Lung (tissue), 16 donors: ENCODE data around the gene PDIA4. TPM values are rescaled to one million over a fixed set of nuclear protein-coding genes. Genes with fewer than 3 reads are reported as not detected.

Source experiments
- ATAC-seq: fragments of 200-7000 bp; cut with Tn5 transposase; one replicate; pipeline ENCODE4 v1.9.1; 2020; ENCODE audit warnings: moderate number of reproducible peaks; ENCODE audit not compliant: insufficient read depth, low FRiP score
- DNase-seq, 3 donors: peaks; one replicate each; pipeline ENCODE4 v3.0.0-alpha.2; 2013 to 2017
- H3K27ac ChIP-seq, 2 donors: one replicate each; pipeline ENCODE4 v1.5.1; 2013; ENCODE audit warnings: mild to moderate bottlenecking in 2 of 2, moderate library complexity in 2 of 2, control low read depth in 1 of 2, inconsistent platforms in 1 of 2, low read depth in 1 of 2, low read length in 1 of 2
- H3K27me3 ChIP-seq, 3 donors: one replicate each; pipeline ENCODE4 v1.5.1; 2013; ENCODE audit warnings: low read length in 2 of 3; ENCODE audit not compliant: control insufficient read depth in 3 of 3, insufficient read depth in 3 of 3
- H3K36me3 ChIP-seq, 4 donors: one replicate each; pipeline ENCODE4 v1.5.1; 2013; ENCODE audit warnings: low read length in 4 of 4, mild to moderate bottlenecking in 1 of 4, moderate library complexity in 1 of 4; ENCODE audit not compliant: control insufficient read depth in 4 of 4, insufficient read depth in 4 of 4
- H3K4me1 ChIP-seq, 5 donors: one replicate each; pipeline ENCODE4 v1.5.1; 2013; ENCODE audit warnings: low read length in 5 of 5, mild to moderate bottlenecking in 2 of 5, moderate library complexity in 1 of 5; ENCODE audit not compliant: control insufficient read depth in 5 of 5, insufficient read depth in 5 of 5
- H3K4me3 ChIP-seq: one replicate; pipeline ENCODE4 v1.5.1; 2013; ENCODE audit warnings: mild to moderate bottlenecking, control low read depth, moderate library complexity
- H3K9ac ChIP-seq, 2 donors: one replicate each; pipeline ENCODE4 v1.5.1; 2013; ENCODE audit warnings: low read length in 2 of 2, control low read depth in 1 of 2; ENCODE audit not compliant: insufficient read depth in 1 of 2
- H3K9me3 ChIP-seq, 4 donors: one replicate each; pipeline ENCODE4 v1.5.1; 2013; ENCODE audit warnings: low read length in 3 of 4, mild to moderate bottlenecking in 1 of 4, moderate library complexity in 1 of 4; ENCODE audit not compliant: control insufficient read depth in 4 of 4, insufficient read depth in 3 of 4
- WGBS, 2 donors: extraction: QIAGEN DNeasy Blood & Tissue Kit; methylation state at CpG; one replicate each; pipeline ENCODE4 v1.1.7; 2013; 5-methylcytosine and 5-hydroxymethylcytosine counted together
- long read RNA-seq, 5 donors: transcript quantifications; one replicate each; lab custom pipeline, GENCODE V29; 2026
- polyA plus RNA-seq, 2 donors: library from polyadenylated mRNA; stranded (reverse); fragments of 200-250 nt; gene quantifications; one replicate each; pipeline ENCODE4 v1.2.1, GENCODE V29; 2013
- total RNA-seq, 2 donors: library from RNA; depleted of rRNA in 1 of 2; stranded (reverse); fragments of >200 nt in 1 of 2; gene quantifications; one replicate each; pipeline ENCODE4 v1.2.1, GENCODE V29; 2014 to 2021
- TF ChIP-seq, protein P1 (sequence below): IDR thresholded peaks from 2 replicates; pipeline ENCODE4 v1.5.1; 2012; ENCODE audit warnings: mild to moderate bottlenecking; ENCODE audit errors: control extremely low read depth, extremely low read depth
- donor health status: control.
- donor health status: control.
- donor health status: Bipolar disorder and iron deficiency.
- donor health status: healthy.
- donor health status: DM: yes; HTN: yes; CAD: no.

Gene PDIA4
- 100 to 1,000 TPM in 1 of 2 donors, 10 to 100 TPM in 1; 90.6 to 213 TPM for total RNA-seq
- 100 to 1,000 TPM in 1 of 2 donors, 10 to 100 TPM in 1; 48.6 to 204 TPM for polyA plus RNA-seq
- long read RNA-seq, donor 1, transcript PDIA4-201 (10 exons, 2,903 nt), result major isoform, 28 of 144 reads
- long read RNA-seq, donor 1, partial matches to known transcripts, result 113 of 144 reads
- long read RNA-seq, donor 1, other reads (novel, unspliced or antisense), result 0 of 144 reads
- long read RNA-seq, donor 2, transcript PDIA4-201 (10 exons, 2,903 nt), result major isoform, 13 of 118 reads
- long read RNA-seq, donor 2, partial matches to known transcripts, result 102 of 118 reads
- long read RNA-seq, donor 2, other reads (novel, unspliced or antisense), result 0 of 118 reads
- long read RNA-seq, donor 3, transcript PDIA4-201 (10 exons, 2,903 nt), result major isoform, 30 of 85 reads
- long read RNA-seq, donor 3, partial matches to known transcripts, result 52 of 85 reads
- long read RNA-seq, donor 3, other reads (novel, unspliced or antisense), result 0 of 85 reads
- long read RNA-seq, donor 4, transcript PDIA4-201 (10 exons, 2,903 nt), result major isoform, 14 of 150 reads
- long read RNA-seq, donor 4, partial matches to known transcripts, result 134 of 150 reads
- long read RNA-seq, donor 4, other reads (novel, unspliced or antisense), result 0 of 150 reads
- long read RNA-seq, donor 5, transcript PDIA4-201 (10 exons, 2,903 nt), result major isoform, 53 of 162 reads
- long read RNA-seq, donor 5, transcript PDIA4-203 (3 exons, 632 nt), result minor isoform, 9 of 162 reads
- long read RNA-seq, donor 5, partial matches to known transcripts, result 100 of 162 reads
- long read RNA-seq, donor 5, other reads (novel, unspliced or antisense), result 0 of 162 reads

DNA sequence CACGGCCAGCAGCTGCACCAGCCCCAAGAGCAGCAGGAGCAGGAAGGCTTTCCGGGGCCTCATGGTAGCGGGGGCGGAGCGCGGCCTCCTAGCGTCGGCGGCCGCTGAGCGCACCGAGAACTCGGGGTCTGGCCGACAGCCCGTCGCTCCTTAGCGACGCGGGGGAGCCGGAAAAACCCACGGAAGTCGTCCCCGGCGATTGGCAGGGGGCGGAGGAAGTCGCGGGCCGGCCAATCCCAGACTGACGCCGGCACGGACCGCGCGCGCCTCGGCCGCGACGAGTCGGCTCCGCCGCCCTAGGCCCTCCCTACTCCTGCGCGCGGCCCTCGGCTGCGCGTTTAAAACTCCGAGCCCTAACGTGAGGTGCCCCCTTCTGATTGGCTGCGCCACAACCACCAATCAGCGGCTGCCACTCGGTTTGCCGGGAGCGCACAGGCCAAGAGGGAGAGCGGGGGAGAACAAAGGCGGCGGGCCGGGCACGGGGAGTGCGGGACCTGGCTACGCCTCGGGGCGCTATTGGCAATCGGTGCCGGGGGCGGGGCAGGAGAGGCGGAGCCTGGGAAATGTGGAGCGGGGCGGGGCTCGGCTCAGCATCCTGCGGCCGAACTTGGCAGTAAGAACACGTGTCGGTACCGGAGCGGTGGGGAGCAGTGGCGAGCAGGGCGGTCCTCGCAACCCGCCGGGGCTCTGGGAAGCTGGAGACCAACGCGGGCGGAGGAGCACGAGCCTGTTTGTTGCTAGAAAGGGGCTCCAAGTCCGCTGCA is at the start of gene PDIA4:
TSS of gene PDIA4 (minus strand) at position 160 of the 764 bp plus-strand sequence. CDS start at position 63, 97 bp downstream.
- WGBS, 2 donors, result 0 to 1% methylated on average over 87 of the region's 87 CpGs
- H3K4me3 ChIP-seq, result peak within 1 kb of the TSS; percentile 97
- TF ChIP-seq, protein P1, sequence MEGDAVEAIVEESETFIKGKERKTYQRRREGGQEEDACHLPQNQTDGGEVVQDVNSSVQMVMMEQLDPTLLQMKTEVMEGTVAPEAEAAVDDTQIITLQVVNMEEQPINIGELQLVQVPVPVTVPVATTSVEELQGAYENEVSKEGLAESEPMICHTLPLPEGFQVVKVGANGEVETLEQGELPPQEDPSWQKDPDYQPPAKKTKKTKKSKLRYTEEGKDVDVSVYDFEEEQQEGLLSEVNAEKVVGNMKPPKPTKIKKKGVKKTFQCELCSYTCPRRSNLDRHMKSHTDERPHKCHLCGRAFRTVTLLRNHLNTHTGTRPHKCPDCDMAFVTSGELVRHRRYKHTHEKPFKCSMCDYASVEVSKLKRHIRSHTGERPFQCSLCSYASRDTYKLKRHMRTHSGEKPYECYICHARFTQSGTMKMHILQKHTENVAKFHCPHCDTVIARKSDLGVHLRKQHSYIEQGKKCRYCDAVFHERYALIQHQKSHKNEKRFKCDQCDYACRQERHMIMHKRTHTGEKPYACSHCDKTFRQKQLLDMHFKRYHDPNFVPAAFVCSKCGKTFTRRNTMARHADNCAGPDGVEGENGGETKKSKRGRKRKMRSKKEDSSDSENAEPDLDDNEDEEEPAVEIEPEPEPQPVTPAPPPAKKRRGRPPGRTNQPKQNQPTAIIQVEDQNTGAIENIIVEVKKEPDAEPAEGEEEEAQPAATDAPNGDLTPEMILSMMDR, result no peak
- H3K27ac ChIP-seq, result peak within 1 kb of the TSS; percentile 93 to 99
- H3K9ac ChIP-seq, result peak within 1 kb of the TSS; percentile 83 to 85
- no peaks in the 10 kb centered on the region for H3K9me3 ChIP-seq
- no peaks in the 10 kb centered on the region for H3K27me3 ChIP-seq
- H3K4me1 ChIP-seq, result peaks cover 3 to 19% (median 5%) of the 10 kb centered on the region in 5 donors
- ATAC-seq (peak; percentile 96), DNase-seq (peak; percentile 100)
- peaks cover 0 to 4% (median under 1%) of the 10 kb centered on the region in 4 donors for H3K36me3 ChIP-seq

DNA sequence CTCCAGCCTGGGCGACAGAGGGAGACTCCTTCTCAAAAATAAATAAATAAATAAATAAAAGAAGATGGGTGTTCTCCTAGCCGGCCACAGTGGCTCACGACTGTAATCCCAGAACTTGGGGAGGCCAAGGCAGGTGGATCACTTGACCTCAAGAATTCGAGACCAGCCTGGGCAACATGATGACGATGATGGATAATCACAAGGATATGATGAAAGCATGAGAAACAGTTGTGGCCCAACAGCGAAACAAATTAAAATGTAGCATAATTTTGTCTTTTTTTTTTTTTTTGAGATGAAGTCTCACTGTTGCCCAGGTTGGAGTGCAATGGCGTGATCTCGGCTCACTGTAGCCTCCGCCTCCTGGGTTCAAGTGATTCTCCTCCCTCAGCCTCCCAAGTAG is 49.3 kb upstream of the PDIA4 start:
- Histone ChIP-seq H3K9me3 (no peaks in the 10 kb centered on the region), H3K27ac (no peak overlapping the region), H3K4me1 (no peaks in the 10 kb centered on the region), H3K36me3 (peaks cover 1 to 4% (median 3%) of the 10 kb centered on the region in 4 donors), H3K4me3 (no peak overlapping the region), H3K9ac (no peak overlapping the region), H3K27me3 (no peaks in the 10 kb centered on the region)
- DNase-seq (no peak), ATAC-seq (no peak)
- TF ChIP-seq, protein P1, result no peak
- 85 to 90% methylated on average over 9 of the region's 9 CpGs for WGBS, 2 donors

GRCh38 chr7:149075286-149075685 is 47.0 kb upstream of the PDIA4 start:
- Histone ChIP-seq H3K4me1 (no peaks in the 10 kb centered on the region), H3K27me3 (no peaks in the 10 kb centered on the region), H3K9ac (no peak overlapping the region), H3K36me3 (peaks cover 1 to 25% (median 3%) of the 10 kb centered on the region in 4 donors), H3K4me3 (no peak overlapping the region), H3K9me3 (no peaks in the 10 kb centered on the region), H3K27ac (no peak overlapping the region)
- DNase-seq (no peak), ATAC-seq (no peak)
- TF ChIP-seq, protein P1, result no peak
- 99 to 100% methylated on average over 2 of the region's 2 CpGs for WGBS, 2 donors
